AG04449 (cell line): ENCODE results near the gene MIEN1.

Source experiments
- CTCF ChIA-PET: fragments of 350-600 bp; formaldehyde crosslinking; extraction: SDS; loops from one replicate; lab custom pipeline; 2021; ENCODE audit warnings: antibody characterized with exemption; lab: Yijun Ruan, JAX
- POLR2A ChIA-PET: fragments of 400-600, 350-600 bp; formaldehyde crosslinking; extraction: SDS; loops from one replicate; lab custom pipeline; 2020; ENCODE audit warnings: antibody characterized with exemption, inconsistent platforms; lab: Yijun Ruan, JAX
- DNase-seq: peaks from one replicate; pipeline ENCODE4 v3.0.0-alpha.2; 2010; ENCODE audit warnings: low read depth, low spot score
- H3K4me3 ChIP-seq: 2 replicates; pipeline ENCODE4 v1.5.1; 2011; ENCODE audit warnings: low read depth, mild to moderate bottlenecking, control low read depth, low read length
- CTCF ChIP-seq: IDR thresholded peaks from one replicate; pipeline ENCODE4 v1.5.1; 2011; ENCODE audit warnings: mild to moderate bottlenecking, moderate library complexity, low read length, control low read depth, inconsistent platforms; ENCODE audit not compliant: insufficient read depth; ENCODE audit errors: missing control alignments

MIEN1 gene

GRCh38 chr17:39697961-39698360 is 32.4 kb downstream of the MIEN1 start:
- no peak for DNase-seq
- no peak overlapping the region for H3K4me3 ChIP-seq
- no peak for TF ChIP-seq CTCF
- ChIA-PET CTCF (interaction anchor here (1.0 to 7.9 kb wide), 3 partner anchors 9 to 76 kb away, joined by 3 to 48 read pairs (median 13); partner anchors contain the start of genes MIEN1 and PGAP3), POLR2A (interaction anchor here (1.1 kb wide), 1 partner anchor 10 kb away, joined by 4 read pairs; no protein-coding TSS in a partner anchor)

GRCh38 chr17:39696731-39697130 is 33.6 kb downstream of the MIEN1 start:
- H3K4me3 ChIP-seq = no peak overlapping the region
- POLR2A ChIA-PET = no interaction called here
- CTCF ChIA-PET = interaction anchor here (2.3 to 7.9 kb wide), 2 partner anchors 33 to 43 kb away, joined by 6 to 48 read pairs; partner anchors contain the start of gene MIEN1
- DNase-seq = no peak
- no peak for TF ChIP-seq CTCF

- H3K4me3 ChIP-seq = no peak overlapping the region
- no peak for TF ChIP-seq CTCF
- CTCF ChIA-PET = interaction anchor here (1.4 to 2.3 kb wide), 3 partner anchors 26 to 41 kb away, joined by 3 to 6 read pairs (median 4); partner anchors contain the start of gene MIEN1
- POLR2A ChIA-PET = no interaction called here
- DNase-seq = no peak
Observed at GRCh38 chr17:39695089-39695474, 35.2 kb downstream of the MIEN1 start.

- ChIA-PET POLR2A (no interaction called here), CTCF (interaction anchor here (1.4 to 2.3 kb wide), 3 partner anchors 25 to 41 kb away, joined by 3 to 6 read pairs (median 4); partner anchors contain the start of gene MIEN1)
Observed at GRCh38 chr17:39694593-39694992, 35.7 kb downstream of the MIEN1 start.

GRCh38 chr17:39688945-39689344 is 41.4 kb downstream of the MIEN1 start:
- peak overlapping the region; percentile 76 for H3K4me3 ChIP-seq
- ChIA-PET CTCF (interaction anchor here (0.9 to 3.1 kb wide), 4 partner anchors 11 to 67 kb away, joined by 3 to 18 read pairs (median 10); partner anchors contain the start of gene ERBB2), POLR2A (interaction anchor here (2.9 kb wide), 1 partner anchor 11 kb away, joined by 27 read pairs; the partner anchor contains the start of gene ERBB2)
- no peak for DNase-seq
- no peak for TF ChIP-seq CTCF

More at GRCh38 chr17:39694593-39694992, 35.7 kb downstream of the MIEN1 start:
- H3K4me3 ChIP-seq = no peak overlapping the region
- no peak for DNase-seq
- TF ChIP-seq CTCF = no peak

- peak overlapping the region; percentile 76 for H3K4me3 ChIP-seq
- TF ChIP-seq CTCF = no peak
- POLR2A ChIA-PET = interaction anchor here (0.8 to 2.9 kb wide), 5 partner anchors 10 to 60 kb away, joined by 4 to 27 read pairs (median 4); partner anchors contain the start of genes ERBB2 and MIEN1
- CTCF ChIA-PET = interaction anchor here (1.2 to 3.1 kb wide), 6 partner anchors 11 to 66 kb away, joined by 4 to 18 read pairs (median 6); partner anchors contain the start of gene ERBB2
- DNase-seq = no peak
Observed at GRCh38 chr17:39688475-39688835, 41.9 kb downstream of the MIEN1 start.
